ENCODE data around the gene PLVAP. TPM values are rescaled to one million over a fixed set of nuclear protein-coding genes. Genes with fewer than 3 reads are reported as not detected.

Gene PLVAP
- total RNA-seq, 1 donor from 2014 or later = not detected

DNA sequence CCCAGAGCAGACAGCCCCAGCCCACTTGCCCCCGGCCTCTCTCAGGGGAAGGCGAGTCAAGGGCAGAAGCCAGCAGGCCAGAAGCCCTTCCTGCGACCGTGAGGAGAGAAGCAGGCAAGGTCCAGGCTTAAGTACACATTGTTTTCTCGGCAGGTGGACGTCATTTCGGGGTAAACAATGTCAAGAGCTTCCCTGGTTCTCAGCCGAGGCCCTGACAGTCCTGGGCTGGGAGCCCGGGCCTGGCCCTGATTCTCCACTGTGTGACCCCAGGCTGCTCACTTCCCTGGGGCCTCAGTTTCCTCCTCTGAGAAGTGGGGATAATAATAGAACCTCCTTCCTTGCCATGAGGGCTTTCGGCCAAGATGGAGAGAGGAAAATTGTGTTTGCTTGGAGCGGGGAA is 19.4 kb downstream of the PLVAP start:
- H3K27me3 ChIP-seq (ENCODE audit: control insufficient read depth, insufficient read depth, low read length) = no peaks in the 10 kb centered on the region
- FAIRE-seq (no peak), DNase-seq (ENCODE audit: low read depth) (no peak)
- TF ChIP-seq, protein P1, sequence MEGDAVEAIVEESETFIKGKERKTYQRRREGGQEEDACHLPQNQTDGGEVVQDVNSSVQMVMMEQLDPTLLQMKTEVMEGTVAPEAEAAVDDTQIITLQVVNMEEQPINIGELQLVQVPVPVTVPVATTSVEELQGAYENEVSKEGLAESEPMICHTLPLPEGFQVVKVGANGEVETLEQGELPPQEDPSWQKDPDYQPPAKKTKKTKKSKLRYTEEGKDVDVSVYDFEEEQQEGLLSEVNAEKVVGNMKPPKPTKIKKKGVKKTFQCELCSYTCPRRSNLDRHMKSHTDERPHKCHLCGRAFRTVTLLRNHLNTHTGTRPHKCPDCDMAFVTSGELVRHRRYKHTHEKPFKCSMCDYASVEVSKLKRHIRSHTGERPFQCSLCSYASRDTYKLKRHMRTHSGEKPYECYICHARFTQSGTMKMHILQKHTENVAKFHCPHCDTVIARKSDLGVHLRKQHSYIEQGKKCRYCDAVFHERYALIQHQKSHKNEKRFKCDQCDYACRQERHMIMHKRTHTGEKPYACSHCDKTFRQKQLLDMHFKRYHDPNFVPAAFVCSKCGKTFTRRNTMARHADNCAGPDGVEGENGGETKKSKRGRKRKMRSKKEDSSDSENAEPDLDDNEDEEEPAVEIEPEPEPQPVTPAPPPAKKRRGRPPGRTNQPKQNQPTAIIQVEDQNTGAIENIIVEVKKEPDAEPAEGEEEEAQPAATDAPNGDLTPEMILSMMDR (IDR thresholded peaks at IDR 0.05; ENCODE audit: insufficient read depth, low read length, severe bottlenecking) = no peak
- no peak overlapping the region for H3K4me3 ChIP-seq (ENCODE audit: low read depth, low read length)
- no peaks in the 10 kb centered on the region for H3K36me3 ChIP-seq (ENCODE audit: control insufficient read depth, insufficient read depth, low read length)

DNA sequence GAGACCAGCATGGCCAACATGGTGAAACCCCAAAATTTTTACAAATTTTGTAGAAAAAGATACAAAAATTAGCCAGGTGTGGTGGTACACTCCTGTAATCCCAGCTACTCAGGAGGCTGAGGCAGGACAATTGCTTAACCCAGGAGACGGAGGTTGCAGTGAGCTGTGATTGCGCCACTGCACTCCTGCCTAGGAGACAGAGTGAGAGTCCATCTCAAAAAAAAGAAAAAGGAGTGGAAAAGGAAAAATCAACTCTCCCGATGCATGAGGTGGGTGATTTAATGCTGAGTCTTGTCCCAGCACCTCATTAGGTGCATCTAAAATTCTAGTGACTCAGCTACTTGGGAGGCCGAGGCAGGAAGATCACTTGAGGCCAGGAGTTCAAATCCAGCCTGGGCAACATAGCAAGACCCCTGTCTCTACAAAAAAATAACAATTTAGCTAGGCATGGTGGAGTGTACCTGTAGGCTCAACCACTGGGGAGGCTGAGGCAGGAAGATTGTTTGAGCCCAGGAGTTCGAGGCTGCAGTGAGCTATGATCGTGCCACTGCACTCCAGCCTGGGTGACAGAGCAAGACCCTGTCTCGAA is 20.0 kb downstream of the PLVAP start:
- H3K4me3 ChIP-seq (ENCODE audit: low read depth, low read length) = no peak overlapping the region
- TF ChIP-seq, protein P1 (IDR thresholded peaks at IDR 0.05; ENCODE audit: insufficient read depth, low read length, severe bottlenecking) = no peak
- no peak for FAIRE-seq
- no peak for DNase-seq (ENCODE audit: low read depth)
- no peaks in the 10 kb centered on the region for H3K36me3 ChIP-seq (ENCODE audit: control insufficient read depth, insufficient read depth, low read length)
- H3K27me3 ChIP-seq (ENCODE audit: control insufficient read depth, insufficient read depth, low read length) = no peaks in the 10 kb centered on the region

- H3K4me3 ChIP-seq (ENCODE audit: low read depth, low read length) = no peak overlapping the region
- TF ChIP-seq, protein P1 (IDR thresholded peaks at IDR 0.05; ENCODE audit: insufficient read depth, low read length, severe bottlenecking) = no peak
- no peaks in the 10 kb centered on the region for H3K36me3 ChIP-seq (ENCODE audit: control insufficient read depth, insufficient read depth, low read length)
- no peaks in the 10 kb centered on the region for H3K27me3 ChIP-seq (ENCODE audit: control insufficient read depth, insufficient read depth, low read length)
- DNase-seq (ENCODE audit: low read depth) (no peak), FAIRE-seq (no peak)
Observed at GRCh38 chr19:17353386-17353785, 23.8 kb downstream of the PLVAP start.

GRCh38 chr19:17352608-17353280 is 24.4 kb downstream of the PLVAP start:
- TF ChIP-seq, protein P1 (IDR thresholded peaks at IDR 0.05; ENCODE audit: insufficient read depth, low read length, severe bottlenecking) = no peak
- DNase-seq (ENCODE audit: low read depth) (no peak), FAIRE-seq (no peak)
- Histone ChIP-seq H3K4me3 (ENCODE audit: low read depth, low read length) (no peak overlapping the region), H3K36me3 (ENCODE audit: control insufficient read depth, insufficient read depth, low read length) (no peaks in the 10 kb centered on the region), H3K27me3 (ENCODE audit: control insufficient read depth, insufficient read depth, low read length) (no peaks in the 10 kb centered on the region)

DNA sequence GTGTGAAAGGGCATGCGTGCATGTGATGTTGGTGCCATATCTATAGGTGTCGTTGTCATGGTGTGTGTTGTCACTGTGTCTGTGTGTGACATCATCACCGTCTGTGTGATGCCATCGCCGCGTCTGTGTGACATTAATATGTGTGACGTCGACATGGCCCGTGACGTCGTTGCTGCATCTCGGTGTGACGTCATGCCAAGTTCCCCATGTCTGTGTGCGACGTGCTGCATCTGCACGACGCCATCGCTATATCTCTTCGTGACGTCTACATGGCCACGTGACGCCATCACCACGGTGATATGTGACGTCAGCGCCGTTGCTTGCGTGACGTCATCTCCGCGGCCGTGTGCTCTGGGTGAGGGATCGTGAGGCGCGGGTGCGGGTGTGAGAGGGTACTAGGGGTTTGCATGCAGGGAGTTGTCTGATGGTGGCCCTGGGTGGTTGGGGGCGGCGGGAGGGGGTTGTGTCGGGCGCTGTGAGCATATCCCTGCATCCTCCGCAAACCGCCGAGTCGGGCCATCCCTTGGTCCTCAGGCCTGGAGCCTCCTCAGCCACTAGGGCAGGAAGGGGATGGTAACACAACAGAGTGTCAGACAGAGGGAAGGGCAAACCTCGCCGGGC is 25.2 kb downstream of the PLVAP start:
- Histone ChIP-seq H3K36me3 (ENCODE audit: control insufficient read depth, insufficient read depth, low read length) (no peaks in the 10 kb centered on the region), H3K27me3 (ENCODE audit: control insufficient read depth, insufficient read depth, low read length) (no peaks in the 10 kb centered on the region), H3K4me3 (ENCODE audit: low read depth, low read length) (no peak overlapping the region)
- no peak for DNase-seq (ENCODE audit: low read depth)
- FAIRE-seq = no peak
- TF ChIP-seq, protein P1 (IDR thresholded peaks at IDR 0.05; ENCODE audit: insufficient read depth, low read length, severe bottlenecking) = no peak

All from bronchial epithelial cell (primary cell).